NB4 (cell line): ENCODE data around the gene HTR3E.
A peak's percentile ranks its signal among the peaks of the same experiment; 100 is the strongest.

Experiments used
- DNase-seq: peaks from one replicate; pipeline ENCODE4 v3.0.0; 2010; ENCODE audit warnings: low read depth
- H3K4me3 ChIP-seq: one replicate; pipeline ENCODE4 v1.5.1; 2011; ENCODE audit warnings: mild to moderate bottlenecking, low read depth, low read length, moderate library complexity
- CTCF ChIP-seq: IDR thresholded peaks from one replicate; pipeline ENCODE4 v1.5.1; 2012; ENCODE audit warnings: low read depth, low read length
- MAX ChIP-seq: IDR thresholded peaks from 2 replicates; pipeline ENCODE4 v1.6.1; 2011; ENCODE audit warnings: low read depth, low read length
- MYC ChIP-seq: IDR thresholded peaks from 2 replicates; pipeline ENCODE4 v1.6.1; 2011; ENCODE audit warnings: low read depth, low read length
- POLR2A ChIP-seq: IDR thresholded peaks from 2 replicates; pipeline ENCODE4 v1.6.1; 2011; ENCODE audit warnings: mild to moderate bottlenecking; ENCODE audit not compliant: insufficient read length; ENCODE audit errors: extremely low read depth

HTR3E gene

GRCh38 chr3:184134746-184135148, 37.9 kb downstream of the HTR3E start:
- DNase-seq: no peak
- TF ChIP-seq MAX (no peak), MYC (no peak), CTCF (no peak), POLR2A (no peak)
- H3K4me3 ChIP-seq: peak overlapping the region; percentile 100

GRCh38 chr3:184135149-184135910, 38.5 kb downstream of the HTR3E start, which contains the start of gene EIF2B5:
TSS of gene EIF2B5 (plus strand) at chr3:184135358. CDS start at chr3:184135386, 28 bp downstream.
- no peak; the same call in 1 of the 2 replicates for TF ChIP-seq MYC
- peak; percentile 82 for TF ChIP-seq POLR2A
- peak; percentile 8 for TF ChIP-seq CTCF
- TF ChIP-seq MAX: peak; percentile 52
- peak; percentile 95 for DNase-seq
- peak within 1 kb of the TSS; percentile 100 for H3K4me3 ChIP-seq

GRCh38 chr3:184135911-184136260, 39.0 kb downstream of the HTR3E start:
- no peak for DNase-seq
- TF ChIP-seq MAX: no peak
- no peak for TF ChIP-seq CTCF
- no peak for TF ChIP-seq MYC
- TF ChIP-seq POLR2A: no peak
- H3K4me3 ChIP-seq: peak overlapping the region; percentile 100

- no peak overlapping the region for H3K4me3 ChIP-seq
- DNase-seq: no peak
- TF ChIP-seq MYC (no peak), CTCF (no peak), MAX (no peak), POLR2A (no peak)
These were observed 43.6 kb downstream of the HTR3E start for GRCh38 chr3:184140436-184140835.

GRCh38 chr3:184142199-184142598, 45.3 kb downstream of the HTR3E start:
- no peak overlapping the region for H3K4me3 ChIP-seq
- no peak for DNase-seq
- TF ChIP-seq CTCF (no peak), POLR2A (no peak), MAX (no peak), MYC (no peak)

- no peak for DNase-seq
- TF ChIP-seq POLR2A (no peak), MAX (no peak), CTCF (no peak), MYC (no peak)
- H3K4me3 ChIP-seq: no peak overlapping the region
These were observed 46.5 kb downstream of the HTR3E start for GRCh38 chr3:184143327-184143726.
